ENCODE measurements around the gene PEAR1. TPM values are rescaled to one million over a fixed set of nuclear protein-coding genes. Genes with fewer than 3 reads are reported as not detected.

PEAR1 gene
- polyA plus RNA-seq, 2 of the 4 experiments (the other 2 are of a cell fraction), result 1.7 to 5.0 TPM

- CTCF ChIA-PET, result interaction anchor here (0.7 to 20.9 kb wide), 12 partner anchors 7 to 187 kb away, joined by 3 to 480 read pairs (median 4); partner anchors contain the start of genes INSRR and NTRK1
- WGBS (ENCODE audit: missing lambda C conversion rate), result 59% methylated on average over 3 of the region's 5 CpGs
- DNase-seq (ENCODE audit: low read depth in 1 of 2, low spot score in 1 of 2) (no peak), FAIRE-seq (no peak), ATAC-seq (no peak)
- POLR2A ChIA-PET, result no interaction called here
- Histone ChIP-seq H3K9me3 (no peaks in the 10 kb centered on the region), H3K4me1 (no peaks in the 10 kb centered on the region), H3K4me2 (no peak overlapping the region), H3K4me3 (no peak overlapping the region), H3K27ac (no peak overlapping the region)
- TF ChIP-seq USF2 (IDR thresholded peaks at IDR 0.05), result no peak
- no peak for TF ChIP-seq ELK1 (IDR thresholded peaks at IDR 0.05; ENCODE audit: low read depth, low read length)
- TF ChIP-seq TP53 (CRISPR knock-in tag; IDR thresholded peaks at IDR 0.05), result no peak
- no peak for TF ChIP-seq CBX2 (IDR thresholded peaks at IDR 0.05; ENCODE audit: borderline replicate concordance, low read depth)
- TF ChIP-seq EHF (CRISPR knock-in tag; IDR thresholded peaks at IDR 0.05), result no peak
- TF ChIP-seq, protein P1, sequence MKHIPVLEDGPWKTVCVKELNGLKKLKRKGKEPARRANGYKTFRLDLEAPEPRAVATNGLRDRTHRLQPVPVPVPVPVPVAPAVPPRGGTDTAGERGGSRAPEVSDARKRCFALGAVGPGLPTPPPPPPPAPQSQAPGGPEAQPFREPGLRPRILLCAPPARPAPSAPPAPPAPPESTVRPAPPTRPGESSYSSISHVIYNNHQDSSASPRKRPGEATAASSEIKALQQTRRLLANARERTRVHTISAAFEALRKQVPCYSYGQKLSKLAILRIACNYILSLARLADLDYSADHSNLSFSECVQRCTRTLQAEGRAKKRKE (CRISPR knock-in tag; IDR thresholded peaks at IDR 0.05; ENCODE audit: low read depth), result no peak
- no peak for TF ChIP-seq RARB (CRISPR knock-in tag; IDR thresholded peaks at IDR 0.05)
- TF ChIP-seq RNF2 (IDR thresholded peaks at IDR 0.05; ENCODE audit: borderline replicate concordance, low read depth), result no peak
- no peak for TF ChIP-seq PHF8 (IDR thresholded peaks at IDR 0.05; ENCODE audit: borderline replicate concordance, low read depth)
- TF ChIP-seq FOSL2 (IDR thresholded peaks at IDR 0.05), result no peak
- no peak for TF ChIP-seq FOSL2 (CRISPR knock-in tag; IDR thresholded peaks at IDR 0.05)
- no peak for TF ChIP-seq ZC3H11A (IDR thresholded peaks at IDR 0.05)
- TF ChIP-seq HOXA7 (CRISPR knock-in tag; IDR thresholded peaks at IDR 0.05), result no peak
- TF ChIP-seq, protein P2, sequence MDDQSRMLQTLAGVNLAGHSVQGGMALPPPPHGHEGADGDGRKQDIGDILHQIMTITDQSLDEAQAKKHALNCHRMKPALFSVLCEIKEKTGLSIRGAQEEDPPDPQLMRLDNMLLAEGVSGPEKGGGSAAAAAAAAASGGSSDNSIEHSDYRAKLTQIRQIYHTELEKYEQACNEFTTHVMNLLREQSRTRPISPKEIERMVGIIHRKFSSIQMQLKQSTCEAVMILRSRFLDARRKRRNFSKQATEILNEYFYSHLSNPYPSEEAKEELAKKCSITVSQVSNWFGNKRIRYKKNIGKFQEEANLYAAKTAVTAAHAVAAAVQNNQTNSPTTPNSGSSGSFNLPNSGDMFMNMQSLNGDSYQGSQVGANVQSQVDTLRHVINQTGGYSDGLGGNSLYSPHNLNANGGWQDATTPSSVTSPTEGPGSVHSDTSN (IDR thresholded peaks at IDR 0.05), result no peak
- no peak for TF ChIP-seq MYC (IDR thresholded peaks at IDR 0.05; ENCODE audit: borderline replicate concordance, low read length)
Observed at GRCh38 chr1:156846643-156847042, 46.9 kb upstream of the PEAR1 start.

DNA sequence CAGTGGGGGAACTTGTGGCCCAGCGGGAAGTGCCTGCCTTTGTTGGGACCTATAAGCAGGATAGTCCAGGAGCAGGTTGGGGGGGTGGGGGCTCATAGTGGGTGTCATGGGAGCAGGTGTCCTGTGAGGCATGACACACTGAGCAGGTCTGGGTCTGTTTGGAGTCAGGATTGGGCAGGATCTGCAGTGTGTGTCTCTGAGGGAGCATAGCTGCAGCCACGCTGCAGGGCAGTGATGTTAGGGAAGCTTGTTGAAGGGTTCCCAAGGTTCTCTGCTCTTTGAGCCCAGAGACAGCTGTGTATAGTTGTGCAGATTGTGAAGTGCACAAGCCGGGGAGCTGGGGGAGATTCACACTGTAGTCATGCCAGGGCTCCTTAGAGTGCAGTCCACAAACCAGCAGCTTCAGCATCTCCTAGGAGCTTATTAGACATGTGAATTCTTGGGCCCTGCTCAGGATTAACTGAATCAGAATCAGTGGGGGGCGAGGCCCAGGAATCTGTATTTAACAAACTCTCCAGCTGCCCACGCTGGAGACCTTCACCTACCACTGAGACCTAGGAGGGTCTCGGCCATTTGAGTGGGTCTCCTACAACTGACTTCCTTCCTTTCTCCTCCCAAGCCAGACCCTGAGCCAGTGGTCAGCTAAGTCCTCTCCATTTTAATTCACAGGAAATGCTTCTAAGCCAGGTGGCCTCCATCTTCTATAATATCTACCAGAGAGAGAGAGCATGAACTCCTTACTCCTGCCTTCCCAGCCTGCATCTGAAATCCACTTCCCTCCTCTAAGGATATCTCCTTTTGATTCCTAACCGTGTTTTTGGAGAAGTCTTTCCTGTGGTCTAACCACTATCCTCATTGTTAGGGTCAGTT lies 45.7 kb upstream of the PEAR1 start:
- CTCF ChIA-PET, result interaction anchor here (0.9 to 20.9 kb wide), 16 partner anchors 8 to 221 kb away, joined by 3 to 480 read pairs (median 4); partner anchors contain the start of genes INSRR, ISG20L2, LRRC71 and METTL25B
- Histone ChIP-seq H3K4me2 (no peak overlapping the region), H3K4me1 (peaks cover 9% of the 10 kb centered on the region; the same call in 2 of the 3 replicates), H3K27ac (no peak overlapping the region), H3K9me3 (no peaks in the 10 kb centered on the region), H3K4me3 (no peak overlapping the region)
- FAIRE-seq, result no peak
- 57% methylated on average over 7 of the region's 7 CpGs for WGBS (ENCODE audit: missing lambda C conversion rate)
- peak; percentile 28 to 31; a peak in 3 of 6 replicates for ATAC-seq
- POLR2A ChIA-PET, result no interaction called here
- no peak for TF ChIP-seq EHF (CRISPR knock-in tag; IDR thresholded peaks at IDR 0.05)
- no peak for TF ChIP-seq JUN (IDR thresholded peaks at IDR 0.05)
- no peak for TF ChIP-seq MAFK (IDR thresholded peaks at IDR 0.05; ENCODE audit: partially characterized antibody)
- TF ChIP-seq, protein P3, sequence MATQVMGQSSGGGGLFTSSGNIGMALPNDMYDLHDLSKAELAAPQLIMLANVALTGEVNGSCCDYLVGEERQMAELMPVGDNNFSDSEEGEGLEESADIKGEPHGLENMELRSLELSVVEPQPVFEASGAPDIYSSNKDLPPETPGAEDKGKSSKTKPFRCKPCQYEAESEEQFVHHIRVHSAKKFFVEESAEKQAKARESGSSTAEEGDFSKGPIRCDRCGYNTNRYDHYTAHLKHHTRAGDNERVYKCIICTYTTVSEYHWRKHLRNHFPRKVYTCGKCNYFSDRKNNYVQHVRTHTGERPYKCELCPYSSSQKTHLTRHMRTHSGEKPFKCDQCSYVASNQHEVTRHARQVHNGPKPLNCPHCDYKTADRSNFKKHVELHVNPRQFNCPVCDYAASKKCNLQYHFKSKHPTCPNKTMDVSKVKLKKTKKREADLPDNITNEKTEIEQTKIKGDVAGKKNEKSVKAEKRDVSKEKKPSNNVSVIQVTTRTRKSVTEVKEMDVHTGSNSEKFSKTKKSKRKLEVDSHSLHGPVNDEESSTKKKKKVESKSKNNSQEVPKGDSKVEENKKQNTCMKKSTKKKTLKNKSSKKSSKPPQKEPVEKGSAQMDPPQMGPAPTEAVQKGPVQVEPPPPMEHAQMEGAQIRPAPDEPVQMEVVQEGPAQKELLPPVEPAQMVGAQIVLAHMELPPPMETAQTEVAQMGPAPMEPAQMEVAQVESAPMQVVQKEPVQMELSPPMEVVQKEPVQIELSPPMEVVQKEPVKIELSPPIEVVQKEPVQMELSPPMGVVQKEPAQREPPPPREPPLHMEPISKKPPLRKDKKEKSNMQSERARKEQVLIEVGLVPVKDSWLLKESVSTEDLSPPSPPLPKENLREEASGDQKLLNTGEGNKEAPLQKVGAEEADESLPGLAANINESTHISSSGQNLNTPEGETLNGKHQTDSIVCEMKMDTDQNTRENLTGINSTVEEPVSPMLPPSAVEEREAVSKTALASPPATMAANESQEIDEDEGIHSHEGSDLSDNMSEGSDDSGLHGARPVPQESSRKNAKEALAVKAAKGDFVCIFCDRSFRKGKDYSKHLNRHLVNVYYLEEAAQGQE (IDR thresholded peaks at IDR 0.05), result no peak
- no peak for TF ChIP-seq HOXB5 (CRISPR knock-in tag; IDR thresholded peaks at IDR 0.05)
- TF ChIP-seq FOSL2 (IDR thresholded peaks at IDR 0.05), result no peak
- no peak for TF ChIP-seq FOSL2 (CRISPR knock-in tag; IDR thresholded peaks at IDR 0.05)
- no peak for TF ChIP-seq ESRRA (IDR thresholded peaks at IDR 0.05; ENCODE audit: borderline replicate concordance, low read length)
- TF ChIP-seq HMGXB4 (CRISPR knock-in tag; IDR thresholded peaks at IDR 0.05; ENCODE audit: borderline replicate concordance), result no peak
- no peak for TF ChIP-seq JUNB (IDR thresholded peaks at IDR 0.05)
- TF ChIP-seq ELK1 (IDR thresholded peaks at IDR 0.05; ENCODE audit: low read depth, low read length), result no peak
- no peak for TF ChIP-seq SMC3 (IDR thresholded peaks at IDR 0.05)
- TF ChIP-seq POLR2AphosphoS2 (conservative IDR thresholded peaks at IDR 0.05; ENCODE audit: low read length), result no peak
- DNase-seq (ENCODE audit: low read depth in 1 of 2, low spot score in 1 of 2), result no peak

All from A549 (cell line).